ENCODE measurements around the gene LRRC3C. TPM values are rescaled to one million over a fixed set of nuclear protein-coding genes. Genes with fewer than 3 reads are reported as not detected.

LRRC3C gene
- total RNA-seq, 6 experiments from 2014 or later: not detected

- TF ChIP-seq CTCF (IDR thresholded peaks at IDR 0.05): no peak
- Mint-ChIP-seq H3K4me3 (no peak overlapping the region), H3K9me3 (no peaks in the 10 kb centered on the region), H3K4me1 (ENCODE audit: low read depth) (peaks cover 27% of the 10 kb centered on the region), H3K27ac (no peak overlapping the region), H3K27me3 (ENCODE audit: insufficient read depth) (peaks cover 6% of the 10 kb centered on the region), H3K36me3 (ENCODE audit: low read depth) (no peaks in the 10 kb centered on the region)
- DNase-seq: no peak
These were observed 6.4 kb downstream of the LRRC3C start for GRCh38 chr17:39933912-39934311.

GRCh38 chr17:39934324-39934723 is 6.8 kb downstream of the LRRC3C start:
- TF ChIP-seq CTCF (IDR thresholded peaks at IDR 0.05): no peak
- Mint-ChIP-seq H3K9me3 (no peaks in the 10 kb centered on the region), H3K4me3 (no peak overlapping the region), H3K27me3 (ENCODE audit: insufficient read depth) (peaks cover 6% of the 10 kb centered on the region), H3K27ac (no peak overlapping the region), H3K4me1 (ENCODE audit: low read depth) (peaks cover 27% of the 10 kb centered on the region), H3K36me3 (ENCODE audit: low read depth) (no peaks in the 10 kb centered on the region)
- no peak for DNase-seq

- H3K27ac Mint-ChIP-seq: no peak overlapping the region
- no peak for DNase-seq
- H3K27me3 Mint-ChIP-seq (ENCODE audit: insufficient read depth): peaks cover 8% of the 10 kb centered on the region
These were observed 8.4 kb downstream of the LRRC3C start for GRCh38 chr17:39935909-39936308.

GRCh38 chr17:39937447-39937846 is 9.9 kb downstream of the LRRC3C start:
- Mint-ChIP-seq H3K4me1 (ENCODE audit: low read depth) (peaks cover 29% of the 10 kb centered on the region), H3K27ac (no peak overlapping the region), H3K36me3 (ENCODE audit: low read depth) (no peaks in the 10 kb centered on the region), H3K27me3 (ENCODE audit: insufficient read depth) (peaks cover 10% of the 10 kb centered on the region), H3K4me3 (no peak overlapping the region), H3K9me3 (no peaks in the 10 kb centered on the region)
- DNase-seq: no peak
- no peak for TF ChIP-seq CTCF (IDR thresholded peaks at IDR 0.05)

More at GRCh38 chr17:39935909-39936308, 8.4 kb downstream of the LRRC3C start:
- no peak for TF ChIP-seq CTCF (IDR thresholded peaks at IDR 0.05)
- Mint-ChIP-seq H3K4me3 (no peak overlapping the region), H3K36me3 (ENCODE audit: low read depth) (no peaks in the 10 kb centered on the region), H3K4me1 (ENCODE audit: low read depth) (peaks cover 29% of the 10 kb centered on the region), H3K9me3 (no peaks in the 10 kb centered on the region)

GRCh38 chr17:39938140-39938869 is 10.8 kb downstream of the LRRC3C start:
- no peak for DNase-seq
- H3K36me3 Mint-ChIP-seq (ENCODE audit: low read depth): no peaks in the 10 kb centered on the region

More at GRCh38 chr17:39938140-39938869, 10.8 kb downstream of the LRRC3C start:
- peaks cover 29% of the 10 kb centered on the region for H3K4me1 Mint-ChIP-seq (ENCODE audit: low read depth)
- peaks cover 7% of the 10 kb centered on the region for H3K27me3 Mint-ChIP-seq (ENCODE audit: insufficient read depth)
- H3K4me3 Mint-ChIP-seq: no peak overlapping the region
- H3K9me3 Mint-ChIP-seq: no peaks in the 10 kb centered on the region
- H3K27ac Mint-ChIP-seq: no peak overlapping the region
- TF ChIP-seq CTCF (IDR thresholded peaks at IDR 0.05): no peak

Data from HFFc6 (cell line).